ENCODE measurements around the gene BRCA2.
"Not testable (repeated sequence)": the region's sequence is repeated elsewhere in the genome, so short reads cannot be mapped to it uniquely, and the experiment has no call there.

The BRCA2 gene

GRCh38 chr13:32350839-32351441, 35.6 kb downstream of the BRCA2 start:
- H3K27me3 ChIP-seq (ENCODE audit: control insufficient read depth, insufficient read depth, low read length); H3K27ac ChIP-seq (ENCODE audit: low read length); H3K9me3 ChIP-seq (ENCODE audit: control insufficient read depth, low read depth, low read length); H3K9ac ChIP-seq (ENCODE audit: low read length); H3K4me3 ChIP-seq (ENCODE audit: low read length); H3K4me1 ChIP-seq (ENCODE audit: control insufficient read depth, low read depth, low read length): not testable (repeated sequence)
- peaks cover 28% of the 10 kb centered on the region for H3K36me3 ChIP-seq (ENCODE audit: control insufficient read depth, low read depth, low read length)

GRCh38 chr13:32354040-32354439, 38.7 kb downstream of the BRCA2 start:
- H3K4me1 ChIP-seq (ENCODE audit: control insufficient read depth, low read depth, low read length), result no peaks in the 10 kb centered on the region
- peaks cover 17% of the 10 kb centered on the region for H3K36me3 ChIP-seq (ENCODE audit: control insufficient read depth, low read depth, low read length)
- H3K4me3 ChIP-seq (ENCODE audit: low read length), result no peak overlapping the region
- H3K9ac ChIP-seq (ENCODE audit: low read length), result no peak overlapping the region
- H3K27ac ChIP-seq (ENCODE audit: low read length), result no peak overlapping the region
- H3K9me3 ChIP-seq (ENCODE audit: control insufficient read depth, low read depth, low read length), result no peaks in the 10 kb centered on the region
- H3K27me3 ChIP-seq (ENCODE audit: control insufficient read depth, insufficient read depth, low read length), result no peaks in the 10 kb centered on the region

- H3K27ac ChIP-seq (ENCODE audit: low read length); H3K4me1 ChIP-seq (ENCODE audit: control insufficient read depth, low read depth, low read length); H3K4me3 ChIP-seq (ENCODE audit: low read length); H3K9ac ChIP-seq (ENCODE audit: low read length); H3K27me3 ChIP-seq (ENCODE audit: control insufficient read depth, insufficient read depth, low read length); H3K9me3 ChIP-seq (ENCODE audit: control insufficient read depth, low read depth, low read length): not testable (repeated sequence)
- peaks cover 17% of the 10 kb centered on the region for H3K36me3 ChIP-seq (ENCODE audit: control insufficient read depth, low read depth, low read length)
These were observed 40.6 kb downstream of the BRCA2 start for GRCh38 chr13:32355935-32356334.

GRCh38 chr13:32362574-32362973, 47.3 kb downstream of the BRCA2 start:
- Histone ChIP-seq H3K27me3 (ENCODE audit: control insufficient read depth, insufficient read depth, low read length) (no peaks in the 10 kb centered on the region), H3K9ac (ENCODE audit: low read length) (no peak overlapping the region), H3K27ac (ENCODE audit: low read length) (no peak overlapping the region), H3K9me3 (ENCODE audit: control insufficient read depth, low read depth, low read length) (no peaks in the 10 kb centered on the region), H3K36me3 (ENCODE audit: control insufficient read depth, low read depth, low read length) (peaks cover 23% of the 10 kb centered on the region), H3K4me3 (ENCODE audit: low read length) (no peak overlapping the region), H3K4me1 (ENCODE audit: control insufficient read depth, low read depth, low read length) (no peaks in the 10 kb centered on the region)

DNA sequence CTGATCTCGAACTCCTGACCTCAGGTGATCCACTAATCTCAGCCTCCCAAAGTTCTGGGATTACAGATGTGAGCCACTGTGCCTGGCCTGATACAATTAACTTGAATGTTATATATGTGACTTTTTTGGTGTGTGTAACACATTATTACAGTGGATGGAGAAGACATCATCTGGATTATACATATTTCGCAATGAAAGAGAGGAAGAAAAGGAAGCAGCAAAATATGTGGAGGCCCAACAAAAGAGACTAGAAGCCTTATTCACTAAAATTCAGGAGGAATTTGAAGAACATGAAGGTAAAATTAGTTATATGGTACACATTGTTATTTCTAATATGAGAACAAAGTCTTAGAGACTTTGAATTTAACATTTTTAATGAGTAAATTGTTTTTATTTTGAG, 55.5 kb downstream of the BRCA2 start:
- H3K9ac ChIP-seq (ENCODE audit: low read length), result no peak overlapping the region
- no peak overlapping the region for H3K4me3 ChIP-seq (ENCODE audit: low read length)
- H3K36me3 ChIP-seq (ENCODE audit: control insufficient read depth, low read depth, low read length), result peaks cover 33% of the 10 kb centered on the region
- H3K27me3 ChIP-seq (ENCODE audit: control insufficient read depth, insufficient read depth, low read length), result no peaks in the 10 kb centered on the region
- peaks cover 7% of the 10 kb centered on the region for H3K9me3 ChIP-seq (ENCODE audit: control insufficient read depth, low read depth, low read length)
- no peaks in the 10 kb centered on the region for H3K4me1 ChIP-seq (ENCODE audit: control insufficient read depth, low read depth, low read length)
- no peak overlapping the region for H3K27ac ChIP-seq (ENCODE audit: low read length)

DNA sequence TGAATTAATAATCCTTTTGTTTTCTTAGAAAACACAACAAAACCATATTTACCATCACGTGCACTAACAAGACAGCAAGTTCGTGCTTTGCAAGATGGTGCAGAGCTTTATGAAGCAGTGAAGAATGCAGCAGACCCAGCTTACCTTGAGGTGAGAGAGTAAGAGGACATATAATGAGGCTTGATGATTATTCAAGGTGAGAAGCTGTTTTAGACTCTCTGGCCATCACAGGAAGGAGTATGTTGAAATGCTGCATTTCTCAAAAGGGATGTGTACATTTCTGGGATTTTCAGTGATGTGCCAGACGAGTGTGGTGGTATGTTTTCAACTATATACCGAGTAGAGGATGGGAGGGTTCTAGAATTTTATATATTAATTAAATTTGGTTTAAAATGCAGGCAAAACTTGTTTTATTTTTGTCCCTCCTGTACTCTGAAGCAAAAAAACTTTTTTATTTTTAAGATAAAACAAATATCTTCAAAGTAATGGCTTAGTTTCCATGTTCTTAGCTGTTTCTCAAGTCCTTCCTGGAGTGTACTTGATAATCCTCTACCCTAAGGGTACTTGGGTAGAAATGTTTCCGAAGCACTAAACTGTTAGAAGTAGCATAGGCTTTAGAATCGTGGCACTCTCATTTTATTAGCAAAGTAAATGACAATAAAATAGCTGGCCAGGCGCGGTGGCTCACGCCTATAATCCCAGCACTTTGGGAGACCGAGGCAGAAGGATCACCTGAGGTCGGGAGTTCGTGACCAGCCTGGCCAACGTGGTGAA, 61.5 kb downstream of the BRCA2 start:
- H3K9ac ChIP-seq (ENCODE audit: low read length), result no peak overlapping the region
- no peak overlapping the region for H3K4me3 ChIP-seq (ENCODE audit: low read length)
- peaks cover 37% of the 10 kb centered on the region for H3K36me3 ChIP-seq (ENCODE audit: control insufficient read depth, low read depth, low read length)
- H3K27ac ChIP-seq (ENCODE audit: low read length), result no peak overlapping the region
- no peaks in the 10 kb centered on the region for H3K4me1 ChIP-seq (ENCODE audit: control insufficient read depth, low read depth, low read length)
- peaks cover 7% of the 10 kb centered on the region for H3K9me3 ChIP-seq (ENCODE audit: control insufficient read depth, low read depth, low read length)
- no peaks in the 10 kb centered on the region for H3K27me3 ChIP-seq (ENCODE audit: control insufficient read depth, insufficient read depth, low read length)

- H3K4me3 ChIP-seq (ENCODE audit: low read length), result no peak overlapping the region
- no peak overlapping the region for H3K27ac ChIP-seq (ENCODE audit: low read length)
- no peak overlapping the region for H3K9ac ChIP-seq (ENCODE audit: low read length)
- H3K27me3 ChIP-seq (ENCODE audit: control insufficient read depth, insufficient read depth, low read length), result no peaks in the 10 kb centered on the region
- peaks cover 39% of the 10 kb centered on the region for H3K36me3 ChIP-seq (ENCODE audit: control insufficient read depth, low read depth, low read length)
- H3K4me1 ChIP-seq (ENCODE audit: control insufficient read depth, low read depth, low read length), result no peaks in the 10 kb centered on the region
- peaks cover 7% of the 10 kb centered on the region for H3K9me3 ChIP-seq (ENCODE audit: control insufficient read depth, low read depth, low read length)
These were observed 62.7 kb downstream of the BRCA2 start for GRCh38 chr13:32378012-32378411.

GRCh38 chr13:32381539-32381938, 66.2 kb downstream of the BRCA2 start:
- Histone ChIP-seq H3K36me3 (ENCODE audit: control insufficient read depth, low read depth, low read length) (peaks cover 37% of the 10 kb centered on the region), H3K9ac (ENCODE audit: low read length) (no peak overlapping the region), H3K4me3 (ENCODE audit: low read length) (no peak overlapping the region), H3K9me3 (ENCODE audit: control insufficient read depth, low read depth, low read length) (no peaks in the 10 kb centered on the region), H3K27me3 (ENCODE audit: control insufficient read depth, insufficient read depth, low read length) (no peaks in the 10 kb centered on the region), H3K4me1 (ENCODE audit: control insufficient read depth, low read depth, low read length) (no peaks in the 10 kb centered on the region), H3K27ac (ENCODE audit: low read length) (no peak overlapping the region)

DNA sequence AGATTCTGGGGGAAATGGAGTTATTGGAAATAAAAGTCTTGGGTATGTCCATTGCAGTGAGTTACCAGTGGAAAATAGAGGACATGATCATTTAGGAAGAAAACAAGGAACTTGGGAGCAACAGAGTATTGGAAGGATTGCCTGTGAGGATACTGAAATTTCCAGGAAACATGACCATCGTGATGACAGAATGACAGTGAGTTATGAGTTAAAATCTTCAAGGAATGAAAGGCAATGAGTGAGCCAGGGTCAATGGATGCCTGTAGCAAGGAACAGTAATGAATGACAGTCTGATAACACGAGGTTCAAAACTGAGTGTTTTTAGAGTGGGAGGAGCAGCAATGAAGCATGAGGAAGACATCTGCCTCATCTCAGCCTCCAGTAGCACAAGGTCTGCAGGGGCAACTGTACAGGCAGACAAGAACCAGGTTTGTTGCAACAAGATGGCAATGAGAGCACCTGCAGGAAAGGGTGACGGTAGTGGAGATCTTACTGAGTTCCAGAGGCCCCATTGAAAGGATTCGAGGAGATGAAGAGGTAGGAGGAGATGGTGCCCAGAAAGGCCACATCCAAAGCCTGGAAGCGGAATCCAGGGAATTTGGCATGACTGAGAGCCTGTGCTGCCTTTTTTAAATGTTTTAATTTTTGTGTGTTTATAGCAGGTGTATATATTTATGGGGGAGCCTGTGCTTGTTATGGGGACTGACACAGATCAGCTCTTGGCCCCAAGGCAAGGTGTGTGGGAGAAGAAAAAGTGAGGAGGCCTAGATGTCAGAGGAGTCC, 68.7 kb downstream of the BRCA2 start:
- Histone ChIP-seq H3K27ac (ENCODE audit: low read length) (no peak overlapping the region), H3K4me1 (ENCODE audit: control insufficient read depth, low read depth, low read length) (no peaks in the 10 kb centered on the region), H3K36me3 (ENCODE audit: control insufficient read depth, low read depth, low read length) (peaks cover 31% of the 10 kb centered on the region), H3K9me3 (ENCODE audit: control insufficient read depth, low read depth, low read length) (no peaks in the 10 kb centered on the region), H3K4me3 (ENCODE audit: low read length) (no peak overlapping the region), H3K9ac (ENCODE audit: low read length) (no peak overlapping the region), H3K27me3 (ENCODE audit: control insufficient read depth, insufficient read depth, low read length) (no peaks in the 10 kb centered on the region)

DNA sequence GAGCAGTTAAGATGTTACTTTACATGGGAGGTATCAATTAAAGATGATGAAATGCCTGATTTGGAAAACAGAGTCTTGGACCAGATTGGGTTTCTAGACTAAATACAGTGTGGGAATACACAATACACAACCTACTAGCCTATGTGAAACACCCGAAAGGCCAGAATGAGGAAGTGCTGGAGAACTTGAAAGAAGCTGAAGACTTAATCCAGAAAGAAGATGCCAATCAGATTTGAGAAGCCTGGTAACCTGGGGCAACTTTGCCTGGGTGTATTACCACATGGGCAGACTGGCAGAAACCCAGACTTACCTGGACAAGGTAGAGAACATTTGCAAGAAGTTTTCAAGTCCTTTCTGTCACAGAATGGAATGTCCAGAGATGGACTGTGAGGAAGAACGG, 69.4 kb downstream of the BRCA2 start:
- no peaks in the 10 kb centered on the region for H3K9me3 ChIP-seq (ENCODE audit: control insufficient read depth, low read depth, low read length)
- H3K36me3 ChIP-seq (ENCODE audit: control insufficient read depth, low read depth, low read length), result peaks cover 28% of the 10 kb centered on the region
- no peak overlapping the region for H3K27ac ChIP-seq (ENCODE audit: low read length)
- H3K27me3 ChIP-seq (ENCODE audit: control insufficient read depth, insufficient read depth, low read length), result no peaks in the 10 kb centered on the region
- H3K4me3 ChIP-seq (ENCODE audit: low read length), result no peak overlapping the region
- no peaks in the 10 kb centered on the region for H3K4me1 ChIP-seq (ENCODE audit: control insufficient read depth, low read depth, low read length)
- H3K9ac ChIP-seq (ENCODE audit: low read length), result no peak overlapping the region

DNA sequence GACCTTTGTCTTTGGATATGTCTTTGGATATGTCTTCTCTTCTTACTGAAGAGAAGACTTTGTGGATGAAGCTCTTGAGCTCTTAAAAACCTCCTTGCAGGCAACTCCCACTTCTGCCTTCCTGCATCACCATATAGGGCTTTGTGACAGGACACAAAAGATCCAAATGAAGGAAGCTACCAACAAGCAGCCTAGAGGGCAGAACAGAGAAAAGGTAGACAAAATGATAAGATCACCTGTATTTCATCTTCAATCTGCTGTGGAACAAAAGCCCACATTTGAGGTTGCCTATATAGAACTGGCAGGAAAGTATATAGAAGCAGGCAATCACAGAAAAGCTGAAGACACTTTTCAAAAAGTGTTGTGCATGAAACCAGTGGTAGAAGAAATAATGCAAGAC, 70.1 kb downstream of the BRCA2 start:
- Histone ChIP-seq H3K36me3 (ENCODE audit: control insufficient read depth, low read depth, low read length) (peaks cover 28% of the 10 kb centered on the region), H3K9ac (ENCODE audit: low read length) (no peak overlapping the region), H3K9me3 (ENCODE audit: control insufficient read depth, low read depth, low read length) (no peaks in the 10 kb centered on the region), H3K4me3 (ENCODE audit: low read length) (no peak overlapping the region), H3K27ac (ENCODE audit: low read length) (no peak overlapping the region), H3K4me1 (ENCODE audit: control insufficient read depth, low read depth, low read length) (peaks cover under 1% of the 10 kb centered on the region), H3K27me3 (ENCODE audit: control insufficient read depth, insufficient read depth, low read length) (no peaks in the 10 kb centered on the region)
